K562 (cell line): Measurements from ENCODE around the gene ENPP7. TPM values are rescaled to one million over a fixed set of nuclear protein-coding genes. Genes with fewer than 3 reads are reported as not detected.

Source experiments
- ATAC-seq: fragments of 200-7000 bp; cut with Tn5 transposase; 3 replicates; pipeline ENCODE4 v1.9.1; 2020; ENCODE audit warnings: moderate library complexity
- BruUV-seq: library from RNA; stranded (reverse); fragments of 400-500 nt; replicated peaks from 2 replicates; lab custom pipeline; 2021; lab: Mats Ljungman, UMichigan
- CTCF ChIA-PET: fragments of 300-600 bp; formaldehyde crosslinking; extraction: SDS; loops from one replicate; lab custom pipeline; 2021; ENCODE audit warnings: low intra/inter-chr PET ratio; lab: Yijun Ruan, JAX
- POLR2A ChIA-PET: fragments of 300-600, 350-650 bp; sonication (Branson Sonifier 250); formaldehyde crosslinking; extraction: SDS; loops from one replicate; lab custom pipeline; 2021; ENCODE audit warnings: antibody characterized with exemption, inconsistent platforms; lab: Yijun Ruan, JAX
- DNase-seq, 4 experiments: peaks; one replicate each; pipeline versions ENCODE4 v3.0.0 to v3.0.0-alpha.2; 2011 to 2018; ENCODE audit warnings: low spot score in 3 of 4, mixed read lengths in 3 of 4; ENCODE audit errors: extremely low read depth in 1 of 4
- FAIRE-seq: peaks from 2 replicates; lab custom pipeline; 2011; peaks lifted over from hg19 to GRCh38; lab: Jason Lieb, UNC
- H2AFZ ChIP-seq: 2 replicates; pipeline ENCODE4 v1.6.0; 2011; ENCODE audit warnings: low read depth, low read length, control low read depth, inconsistent platforms
- H3K27ac ChIP-seq: fragments of 200-600 bp; 3 replicates; pipeline ENCODE4 v1.8.0; 2011; ENCODE audit warnings: low read depth, mild to moderate bottlenecking, control low read depth, inconsistent platforms, low read length, moderate library complexity, mixed read lengths; ENCODE audit errors: extremely low read depth
- H3K27me3 ChIP-seq, 2 experiments: fragments of 300-600 bp in 1 of 2; 2 replicates in 1 of 2; 3 replicates in 1 of 2; pipeline versions ENCODE4 v1.6.0 to v1.8.0; 2011; ENCODE audit warnings: inconsistent platforms in 2 of 2, low read length in 2 of 2, mild to moderate bottlenecking in 1 of 2, mixed read lengths in 1 of 2, moderate library complexity in 1 of 2; ENCODE audit not compliant: control insufficient read depth in 2 of 2, insufficient read depth in 2 of 2
- H3K36me3 ChIP-seq: fragments of 300-600 bp; 3 replicates; pipeline ENCODE4 v1.8.0; 2011; ENCODE audit warnings: mild to moderate bottlenecking, low read length, inconsistent platforms; ENCODE audit not compliant: control insufficient read depth, insufficient read depth
- H3K4me1 ChIP-seq, 2 experiments: fragments of 200-600 bp in 1 of 2; replicated peaks in 1 of 2; 2 replicates in 1 of 2; 3 replicates in 1 of 2; pipeline versions ENCODE4 v1.5.1 to v1.8.0; 2011; ENCODE audit warnings: inconsistent platforms in 2 of 2, low read length in 2 of 2, mild to moderate bottlenecking in 1 of 2, mixed read lengths in 1 of 2, moderate library complexity in 1 of 2; ENCODE audit not compliant: control insufficient read depth in 2 of 2, insufficient read depth in 2 of 2
- H3K4me2 ChIP-seq: 2 replicates; pipeline ENCODE4 v1.6.1; 2011; ENCODE audit warnings: low read length, control low read depth, inconsistent platforms, mixed read lengths; ENCODE audit not compliant: insufficient read depth
- H3K4me3 ChIP-seq: fragments of 200-600 bp; sonication (generic), shearing (Covaris generic); 2 replicates; pipeline ENCODE4 v1.5.1; 2016; ENCODE audit warnings: control low read depth, inconsistent platforms
- H3K79me2 ChIP-seq: fragments of 200-600 bp; 3 replicates; pipeline ENCODE4 v1.8.0; 2011; ENCODE audit warnings: low read length, inconsistent platforms; ENCODE audit not compliant: control insufficient read depth, insufficient read depth
- H3K9ac ChIP-seq, 2 experiments: 2 replicates each; pipeline versions ENCODE4 v1.6.0 to v1.6.1; 2011; ENCODE audit warnings: low read depth in 2 of 2, low read length in 2 of 2, control low read depth in 1 of 2, inconsistent platforms in 1 of 2, mild to moderate bottlenecking in 1 of 2, mixed read lengths in 1 of 2; ENCODE audit not compliant: insufficient read depth in 1 of 2
- H3K9me1 ChIP-seq: one replicate; pipeline ENCODE4 v1.6.0; 2011; ENCODE audit warnings: inconsistent platforms, mild to moderate bottlenecking, low read length, moderate library complexity; ENCODE audit not compliant: control insufficient read depth, insufficient read depth
- H3K9me3 ChIP-seq: replicated peaks from 2 replicates; pipeline ENCODE4 v1.5.1; 2011; ENCODE audit warnings: low read depth, low read length, inconsistent platforms; ENCODE audit not compliant: control insufficient read depth, insufficient read depth
- H4K20me1 ChIP-seq: replicated peaks from 2 replicates; pipeline ENCODE4 v1.6.1; 2011; ENCODE audit warnings: low read length, inconsistent platforms, mixed read lengths; ENCODE audit not compliant: control insufficient read depth, insufficient read depth
- CBX5 ChIP-seq: IDR thresholded peaks from 2 replicates; pipeline ENCODE4 v1.6.1; 2014; ENCODE audit warnings: low read depth, borderline replicate concordance
- CXXC5 ChIP-seq: fragments of 250-450 bp; sonication (Bioruptor Pico); IDR thresholded peaks from 2 replicates; pipeline ENCODE4 v1.8.0; 2022; ENCODE audit warnings: inconsistent platforms, mild to moderate bottlenecking, moderate library complexity
- NFE2 ChIP-seq: IDR thresholded peaks from 2 replicates; pipeline ENCODE4 v1.6.1; 2014; ENCODE audit warnings: antibody characterized with exemption, low read depth
- PCBP2 ChIP-seq: fragments of 200-400 bp; formaldehyde crosslinking; IDR thresholded peaks from 2 replicates; pipeline ENCODE4 v1.6.1; 2018; ENCODE audit warnings: low read length, low read depth, mild to moderate bottlenecking, moderate library complexity; ENCODE audit not compliant: poor library complexity, severe bottlenecking
- POU5F1 ChIP-seq: fragments of 150-350 bp; IDR thresholded peaks from 2 replicates; pipeline ENCODE4 v1.6.1; 2014; ENCODE audit warnings: borderline replicate concordance, low read length, low read depth, mild to moderate bottlenecking; ENCODE audit not compliant: partially characterized antibody
- RERE ChIP-seq: sonication (generic); formaldehyde crosslinking; IDR thresholded peaks from 2 replicates; pipeline ENCODE4 v1.8.0; 2023; ENCODE audit warnings: missing genetic modification reagents, mild to moderate bottlenecking, borderline replicate concordance
- SFPQ ChIP-seq: fragments of 200-400 bp; formaldehyde crosslinking; IDR thresholded peaks from 2 replicates; pipeline ENCODE4 v1.6.1; 2017; ENCODE audit warnings: mild to moderate bottlenecking, low read depth, low read length, moderate library complexity
- TGIF2 ChIP-seq: sonication (generic); formaldehyde crosslinking; IDR thresholded peaks from 2 replicates; pipeline ENCODE4 v1.8.1; 2022; ENCODE audit warnings: mild to moderate bottlenecking, missing genetic modification reagents, moderate library complexity
- WHSC1 ChIP-seq: IDR thresholded peaks from one replicate; pipeline ENCODE4 v1.6.1; 2012; ENCODE audit warnings: low read length, control low read depth, inconsistent platforms
- WGBS: fragments of 100-300 bp; shearing (Covaris generic); methylation state at CpG from one replicate; pipeline ENCODE4 v1.1.6; 2016; ENCODE audit warnings: low coverage, mixed read lengths; ENCODE audit not compliant: insufficient coverage; ENCODE audit errors: missing lambda C conversion rate; 5-methylcytosine and 5-hydroxymethylcytosine counted together
- in situ Hi-C: fragments of 300-500 bp; cut with MboI; formaldehyde crosslinking; loops from 4 replicates; pipeline ENCODE4 v1.15.0; 2018; ENCODE audit warnings: inconsistent platforms, mixed read lengths
- intact Hi-C: fragments of 100-400 bp; cut with micrococcal nuclease; formaldehyde crosslinking; loops from 2 replicates; pipeline ENCODE4 v1.14.2; 2022
- polyA plus RNA-seq, 8 experiments: library from polyadenylated mRNA; depleted of rRNA in 4 of 8; stranded (reverse) in 5 of 8; unstranded in 3 of 8; fragments of >200 nt; fragmentation: Nextera tagmentation in 2 of 8; fragmentation: Illumina TruSeq in 1 of 8; extraction: Ambion mirVana in 2 of 8; extraction: Trizol in 1 of 8; gene quantifications; 2 replicates each; pipeline versions ENCODE4 v1.2.1 to v1.2.3, GENCODE V29; 2011 to 2014; ENCODE audit warnings: inconsistent platforms in 1 of 8, missing spikeins in 1 of 8
- total RNA-seq, 7 experiments: library from RNA; depleted of rRNA in 6 of 7; stranded (reverse); fragments of >200 nt in 6 of 7; fragmentation: Illumina TruSeq in 2 of 7; extraction: Trizol in 2 of 7; gene quantifications; 2 replicates each; pipeline versions ENCODE4 v1.2.1 to v1.2.3, GENCODE V29; 2011 to 2021; ENCODE audit warnings: low replicate concordance in 1 of 7
- TF ChIP-seq, protein P1 (sequence below), 2 experiments: fragments of 150-350 bp in 1 of 2; IDR thresholded peaks; 2 replicates each; pipeline ENCODE4 v1.6.1; 2012 to 2016; ENCODE audit warnings: low read depth in 2 of 2, low read length in 2 of 2, mild to moderate bottlenecking in 1 of 2, moderate library complexity in 1 of 2

The ENPP7 gene
- total and polyA plus RNA-seq, 9 of the 15 experiments (the other 6 are each of a cell fraction or from before 2014, with no cell fraction given) = not detected

GRCh38 chr17:79691931-79692330 is 38.8 kb upstream of the ENPP7 start:
- FAIRE-seq (no peak), ATAC-seq (no peak), DNase-seq (no peak)
- Histone ChIP-seq H2AFZ (no peak overlapping the region), H3K4me2 (no peak overlapping the region), H3K27me3 (peaks cover 46 to 73% of the 10 kb centered on the region in 2 experiments), H3K36me3 (no peaks in the 10 kb centered on the region), H4K20me1 (no peaks in the 10 kb centered on the region; the same call in none of the 2 replicates), H3K79me2 (no peaks in the 10 kb centered on the region), H3K9me3 (no peaks in the 10 kb centered on the region), H3K9ac (no peak overlapping the region), H3K4me3 (no peak overlapping the region), H3K27ac (no peak overlapping the region), H3K9me1 (peaks cover 3% of the 10 kb centered on the region), H3K4me1 (peaks cover 0 to 3% of the 10 kb centered on the region in 2 experiments; a peak in 1 of 5 replicates)
- no TSS peak for BruUV-seq
- in situ Hi-C loops = no loop called here
- POLR2A ChIA-PET = no interaction called here
- WGBS = 0% methylated on average over 9 of the region's 9 CpGs
- CTCF ChIA-PET = no interaction called here
- intact Hi-C loops = no loop called here
- TF ChIP-seq TGIF2 (CRISPR knock-in tag) (no peak), NFE2 (no peak), SFPQ (no peak), POU5F1 (no peak), PCBP2 (no peak), CXXC5 (CRISPR knock-in tag) (no peak), CBX5 (no peak), RERE (CRISPR knock-in tag) (no peak), WHSC1 (no peak)
- TF ChIP-seq, protein P1, sequence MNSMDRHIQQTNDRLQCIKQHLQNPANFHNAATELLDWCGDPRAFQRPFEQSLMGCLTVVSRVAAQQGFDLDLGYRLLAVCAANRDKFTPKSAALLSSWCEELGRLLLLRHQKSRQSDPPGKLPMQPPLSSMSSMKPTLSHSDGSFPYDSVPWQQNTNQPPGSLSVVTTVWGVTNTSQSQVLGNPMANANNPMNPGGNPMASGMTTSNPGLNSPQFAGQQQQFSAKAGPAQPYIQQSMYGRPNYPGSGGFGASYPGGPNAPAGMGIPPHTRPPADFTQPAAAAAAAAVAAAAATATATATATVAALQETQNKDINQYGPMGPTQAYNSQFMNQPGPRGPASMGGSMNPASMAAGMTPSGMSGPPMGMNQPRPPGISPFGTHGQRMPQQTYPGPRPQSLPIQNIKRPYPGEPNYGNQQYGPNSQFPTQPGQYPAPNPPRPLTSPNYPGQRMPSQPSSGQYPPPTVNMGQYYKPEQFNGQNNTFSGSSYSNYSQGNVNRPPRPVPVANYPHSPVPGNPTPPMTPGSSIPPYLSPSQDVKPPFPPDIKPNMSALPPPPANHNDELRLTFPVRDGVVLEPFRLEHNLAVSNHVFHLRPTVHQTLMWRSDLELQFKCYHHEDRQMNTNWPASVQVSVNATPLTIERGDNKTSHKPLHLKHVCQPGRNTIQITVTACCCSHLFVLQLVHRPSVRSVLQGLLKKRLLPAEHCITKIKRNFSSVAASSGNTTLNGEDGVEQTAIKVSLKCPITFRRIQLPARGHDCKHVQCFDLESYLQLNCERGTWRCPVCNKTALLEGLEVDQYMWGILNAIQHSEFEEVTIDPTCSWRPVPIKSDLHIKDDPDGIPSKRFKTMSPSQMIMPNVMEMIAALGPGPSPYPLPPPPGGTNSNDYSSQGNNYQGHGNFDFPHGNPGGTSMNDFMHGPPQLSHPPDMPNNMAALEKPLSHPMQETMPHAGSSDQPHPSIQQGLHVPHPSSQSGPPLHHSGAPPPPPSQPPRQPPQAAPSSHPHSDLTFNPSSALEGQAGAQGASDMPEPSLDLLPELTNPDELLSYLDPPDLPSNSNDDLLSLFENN (IDR thresholded peaks at IDR 0.05; ENCODE audit: low read depth in 2 of 2, low read length in 2 of 2) = no peak
